Measurements from ENCODE around the gene MLPH.

Gene MLPH

GRCh38 chr2:237572742-237573101 lies 85.7 kb downstream of the MLPH start:
- DNase-seq, result no peak

GRCh38 chr2:237573721-237574415 lies 86.8 kb downstream of the MLPH start:
- no peak for DNase-seq

GRCh38 chr2:237574467-237574866 lies 87.4 kb downstream of the MLPH start:
- no peak for DNase-seq

- no peak for DNase-seq
These were observed 88.1 kb downstream of the MLPH start for GRCh38 chr2:237574894-237575868.

- no peak for DNase-seq
These were observed 89.1 kb downstream of the MLPH start for GRCh38 chr2:237575869-237576862.

- no peak for DNase-seq
These were observed 89.9 kb downstream of the MLPH start for GRCh38 chr2:237576974-237577373.

GRCh38 chr2:237577458-237577857 lies 90.4 kb downstream of the MLPH start:
- no peak for DNase-seq

- no peak for DNase-seq
These were observed 91.2 kb downstream of the MLPH start for GRCh38 chr2:237577956-237578870.

GRCh38 chr2:237581326-237581725 lies 94.3 kb downstream of the MLPH start:
- no peak for DNase-seq

GRCh38 chr2:237581751-237582746 lies 95.0 kb downstream of the MLPH start:
- peak; percentile 23 for DNase-seq

- no peak for DNase-seq
These were observed 96.6 kb downstream of the MLPH start for GRCh38 chr2:237583385-237584295.

- DNase-seq, result no peak
These were observed 98.7 kb downstream of the MLPH start for GRCh38 chr2:237585590-237586221.

GRCh38 chr2:237588044-237588696 lies 101.1 kb downstream of the MLPH start:
- no peak for DNase-seq

- no peak for DNase-seq
These were observed 103.5 kb downstream of the MLPH start, which contains the start of gene RAB17 for GRCh38 chr2:237590272-237591140. Gene RAB17, minus strand, starts transcription at chr2:237590734. Its CDS starts 4,580 bp downstream, at chr2:237586154.

GRCh38 chr2:237591141-237591881 lies 104.3 kb downstream of the MLPH start:
- no peak for DNase-seq

GRCh38 chr2:237592425-237592980 lies 105.5 kb downstream of the MLPH start:
- no peak for DNase-seq
